Activated CD4-positive, alpha-beta T cell treated with anti-CD3 and anti-CD28 coated beads, Interleukin-2, amount 50 U/mL, for 24 hours (primary cell): ENCODE data around the gene TDRD7.
"Not testable (repeated sequence)": the region's sequence is repeated elsewhere in the genome, so short reads cannot be mapped to it uniquely, and the experiment has no call there.

Experiments
- DNase-seq, 2 donors: peaks; one replicate each; pipeline ENCODE4 v3.0.0-alpha.2; 2020; ENCODE audit warnings: low read depth in 1 of 2, low spot score in 1 of 2

Gene TDRD7

GRCh38 chr9:97419309-97419867, 7.5 kb downstream of the TDRD7 start:
- no peak for DNase-seq

- no peak for DNase-seq
Observed at GRCh38 chr9:97425336-97425972, 13.6 kb downstream of the TDRD7 start.

- no peak for DNase-seq
Observed at GRCh38 chr9:97425973-97426336, 14.1 kb downstream of the TDRD7 start.

- no peak for DNase-seq
Observed at GRCh38 chr9:97427885-97428284, 16.0 kb downstream of the TDRD7 start.

GRCh38 chr9:97430316-97431043, 18.6 kb downstream of the TDRD7 start:
- DNase-seq, result no peak

GRCh38 chr9:97431044-97431441, 19.1 kb downstream of the TDRD7 start:
- no peak for DNase-seq

GRCh38 chr9:97431549-97432143, 19.8 kb downstream of the TDRD7 start:
- DNase-seq, result no peak

- DNase-seq, result no peak
Observed at GRCh38 chr9:97437051-97437600, 25.2 kb downstream of the TDRD7 start.

GRCh38 chr9:97438257-97438656, 26.4 kb downstream of the TDRD7 start:
- DNase-seq, result no peak

GRCh38 chr9:97438666-97439065, 26.8 kb downstream of the TDRD7 start:
- DNase-seq, result no peak

- DNase-seq, result no peak
Observed at GRCh38 chr9:97440160-97440559, 28.3 kb downstream of the TDRD7 start.

- DNase-seq, result no peak
Observed at GRCh38 chr9:97441729-97442128, 29.8 kb downstream of the TDRD7 start.

GRCh38 chr9:97445119-97445701, 33.3 kb downstream of the TDRD7 start:
- no peak for DNase-seq

GRCh38 chr9:97447001-97447400, 35.1 kb downstream of the TDRD7 start:
- no peak for DNase-seq

GRCh38 chr9:97453573-97453972, 41.7 kb downstream of the TDRD7 start:
- not testable (repeated sequence) for DNase-seq

- DNase-seq, result not testable (repeated sequence)
Observed at GRCh38 chr9:97456841-97457240, 44.9 kb downstream of the TDRD7 start.

GRCh38 chr9:97459326-97459725, 47.4 kb downstream of the TDRD7 start:
- no peak for DNase-seq

GRCh38 chr9:97462159-97462558, 50.3 kb downstream of the TDRD7 start:
- DNase-seq, result no peak

- no peak for DNase-seq
Observed at GRCh38 chr9:97462914-97463313, 51.0 kb downstream of the TDRD7 start.

GRCh38 chr9:97468658-97469448, 57.0 kb downstream of the TDRD7 start:
- peak; percentile 4 to 9 for DNase-seq

GRCh38 chr9:97470076-97470475, 58.2 kb downstream of the TDRD7 start:
- no peak for DNase-seq
